SU-DHL-6 (cell line): ENCODE results near the gene SAG.

Experiments used
- CTCF ChIP-seq: fragments of 200-600 bp; sonication (generic); IDR thresholded peaks from one replicate; pipeline ENCODE4 v1.5.1; 2017; ENCODE audit warnings: antibody characterized with exemption, mild to moderate bottlenecking, low read length, moderate library complexity; ENCODE audit not compliant: insufficient read depth, poor library complexity, severe bottlenecking
- EZH2phosphoT487 ChIP-seq: fragments of 200-600 bp; sonication (generic), shearing (Covaris generic); conservative IDR thresholded peaks from 2 replicates; pipeline ENCODE4 v1.6.1; 2018; ENCODE audit warnings: mild to moderate bottlenecking, antibody characterized with exemption, low read length, moderate library complexity, mixed read lengths

DNA sequence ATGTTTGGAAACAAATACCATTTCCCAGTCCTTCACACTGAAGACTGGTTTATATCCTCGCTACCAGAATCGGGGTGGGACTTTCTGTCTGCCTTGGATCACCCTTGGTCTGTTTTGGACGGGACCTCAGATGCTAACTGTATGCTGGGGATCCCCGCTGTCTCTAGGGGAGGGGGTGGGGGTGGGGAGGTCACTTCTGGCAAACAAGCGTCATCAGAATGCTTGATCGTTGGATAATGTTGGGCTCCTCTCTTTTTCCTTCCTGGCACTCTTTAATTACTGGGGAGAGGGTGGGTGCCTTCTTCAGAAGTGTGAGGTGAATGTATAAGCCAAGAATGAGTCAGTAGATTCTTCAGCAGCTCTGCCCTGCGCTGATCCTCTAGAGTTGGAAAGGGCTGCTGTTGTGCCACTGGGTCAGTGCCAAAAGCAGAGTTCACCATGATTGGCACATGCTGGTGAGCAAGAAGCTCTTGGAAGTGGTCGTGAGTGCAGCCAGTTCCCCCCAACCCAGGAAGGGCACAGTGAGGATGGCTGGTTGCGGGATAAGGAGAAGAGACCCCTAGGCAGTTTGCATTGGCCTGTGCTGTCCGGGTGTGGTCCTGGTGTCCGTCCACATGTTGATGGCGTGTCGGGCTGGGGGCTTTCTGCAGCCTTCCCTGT lies 78.9 kb downstream of the SAG start:
- TF ChIP-seq CTCF: no peak
- no peak for TF ChIP-seq EZH2phosphoT487
